ENCODE data around the gene GARS1.
A peak's percentile ranks its signal among the peaks of the same experiment; 100 is the strongest.
"Not testable (repeated sequence)": the region's sequence is repeated elsewhere in the genome, so short reads cannot be mapped to it uniquely, and the experiment has no call there.

The GARS1 gene

GRCh38 chr7:30562909-30563308 lies 31.8 kb upstream of the GARS1 start:
- TF ChIP-seq CTCF (IDR thresholded peaks at IDR 0.05): no peak
- H3K4me1 ChIP-seq: peaks cover 4% of the 10 kb centered on the region
- no peaks in the 10 kb centered on the region for H3K9me3 ChIP-seq (ENCODE audit: control insufficient read depth, low read length)
- H3K79me2 ChIP-seq: no peaks in the 10 kb centered on the region
- H3K27me3 ChIP-seq (ENCODE audit: control insufficient read depth, insufficient read depth, low read length): no peaks in the 10 kb centered on the region
- no peak overlapping the region for H3K4me2 ChIP-seq (ENCODE audit: low read length)
- no peaks in the 10 kb centered on the region for H3K36me3 ChIP-seq (ENCODE audit: control insufficient read depth, insufficient read depth, low read length)
- H3K9ac ChIP-seq: no peak overlapping the region
- no peak overlapping the region for H3K27ac ChIP-seq
- H2AFZ ChIP-seq: no peak overlapping the region
- no peak overlapping the region for H3K4me3 ChIP-seq (ENCODE audit: low read depth, low read length)

GRCh38 chr7:30563326-30563942 lies 31.2 kb upstream of the GARS1 start:
- Histone ChIP-seq H3K27ac (no peak overlapping the region), H3K36me3 (ENCODE audit: control insufficient read depth, insufficient read depth, low read length) (no peaks in the 10 kb centered on the region), H3K79me2 (no peaks in the 10 kb centered on the region)

GRCh38 chr7:30564243-30564892 lies 30.3 kb upstream of the GARS1 start:
- H3K27me3 ChIP-seq (ENCODE audit: control insufficient read depth, insufficient read depth, low read length): no peaks in the 10 kb centered on the region
- H3K4me1 ChIP-seq: peaks cover 4% of the 10 kb centered on the region
- TF ChIP-seq CTCF (IDR thresholded peaks at IDR 0.05): peak; percentile 86
- H2AFZ ChIP-seq: peak overlapping the region; percentile 22
- no peak overlapping the region for H3K27ac ChIP-seq
- H3K4me3 ChIP-seq (ENCODE audit: low read depth, low read length): no peak overlapping the region
- no peaks in the 10 kb centered on the region for H3K79me2 ChIP-seq
- H3K36me3 ChIP-seq (ENCODE audit: control insufficient read depth, insufficient read depth, low read length): no peaks in the 10 kb centered on the region
- H3K9ac ChIP-seq: no peak overlapping the region
- H3K4me2 ChIP-seq (ENCODE audit: low read length): no peak overlapping the region
- H3K9me3 ChIP-seq (ENCODE audit: control insufficient read depth, low read length): no peaks in the 10 kb centered on the region

More at GRCh38 chr7:30563326-30563942, 31.2 kb upstream of the GARS1 start:
- no peaks in the 10 kb centered on the region for H3K27me3 ChIP-seq (ENCODE audit: control insufficient read depth, insufficient read depth, low read length)
- H3K4me2 ChIP-seq (ENCODE audit: low read length): no peak overlapping the region
- no peak overlapping the region for H3K4me3 ChIP-seq (ENCODE audit: low read depth, low read length)
- H3K9ac ChIP-seq: no peak overlapping the region
- no peak for TF ChIP-seq CTCF (IDR thresholded peaks at IDR 0.05)
- H3K9me3 ChIP-seq (ENCODE audit: control insufficient read depth, low read length): no peaks in the 10 kb centered on the region
- H3K4me1 ChIP-seq: peaks cover 4% of the 10 kb centered on the region
- no peak overlapping the region for H2AFZ ChIP-seq

- H3K36me3 ChIP-seq (ENCODE audit: control insufficient read depth, insufficient read depth, low read length): no peaks in the 10 kb centered on the region
- no peaks in the 10 kb centered on the region for H3K9me3 ChIP-seq (ENCODE audit: control insufficient read depth, low read length)
- H3K4me2 ChIP-seq (ENCODE audit: low read length): no peak overlapping the region
- H3K79me2 ChIP-seq: no peaks in the 10 kb centered on the region
- no peaks in the 10 kb centered on the region for H3K4me1 ChIP-seq
- no peak for TF ChIP-seq CTCF (IDR thresholded peaks at IDR 0.05)
- H2AFZ ChIP-seq: no peak overlapping the region
- H3K9ac ChIP-seq: no peak overlapping the region
- no peak overlapping the region for H3K27ac ChIP-seq
- no peaks in the 10 kb centered on the region for H3K27me3 ChIP-seq (ENCODE audit: control insufficient read depth, insufficient read depth, low read length)
- H3K4me3 ChIP-seq (ENCODE audit: low read depth, low read length): no peak overlapping the region
These were observed 28.1 kb upstream of the GARS1 start for GRCh38 chr7:30566596-30566995.

- Histone ChIP-seq H2AFZ (no peak overlapping the region), H3K36me3 (ENCODE audit: control insufficient read depth, insufficient read depth, low read length) (no peaks in the 10 kb centered on the region), H3K79me2 (no peaks in the 10 kb centered on the region), H3K9ac (no peak overlapping the region), H3K4me3 (ENCODE audit: low read depth, low read length) (no peak overlapping the region), H3K4me1 (no peaks in the 10 kb centered on the region), H3K9me3 (ENCODE audit: control insufficient read depth, low read length) (no peaks in the 10 kb centered on the region), H3K27ac (no peak overlapping the region), H3K4me2 (ENCODE audit: low read length) (no peak overlapping the region), H3K27me3 (ENCODE audit: control insufficient read depth, insufficient read depth, low read length) (no peaks in the 10 kb centered on the region)
- TF ChIP-seq CTCF (IDR thresholded peaks at IDR 0.05): no peak
These were observed 27.6 kb upstream of the GARS1 start for GRCh38 chr7:30567081-30567480.

- H3K79me2 ChIP-seq; H3K36me3 ChIP-seq (ENCODE audit: control insufficient read depth, insufficient read depth, low read length); H3K9ac ChIP-seq; H2AFZ ChIP-seq; H3K4me3 ChIP-seq (ENCODE audit: low read depth, low read length); H3K4me2 ChIP-seq (ENCODE audit: low read length); H3K27ac ChIP-seq; H3K9me3 ChIP-seq (ENCODE audit: control insufficient read depth, low read length); H3K4me1 ChIP-seq; H3K27me3 ChIP-seq (ENCODE audit: control insufficient read depth, insufficient read depth, low read length): not testable (repeated sequence)
These were observed 24.4 kb upstream of the GARS1 start for GRCh38 chr7:30570238-30570637.
